BE2C (cell line): Measurements from ENCODE around the gene PCNX4.

Experiments used
- DNase-seq: peaks from one replicate; pipeline ENCODE4 v3.0.0-alpha.2; 2020
- H3K27me3 ChIP-seq: fragments of 250-450 bp; sonication (Bioruptor Pico); 2 replicates; pipeline ENCODE4 v1.5.1; 2020; ENCODE audit warnings: mild to moderate bottlenecking
- H3K36me3 ChIP-seq: fragments of 250-450 bp; sonication (Bioruptor Pico); 2 replicates; pipeline ENCODE4 v1.5.1; 2020; ENCODE audit warnings: mild to moderate bottlenecking
- H3K4me1 ChIP-seq: fragments of 250-450 bp; sonication (Bioruptor Pico); 2 replicates; pipeline ENCODE4 v1.5.1; 2020
- H3K4me3 ChIP-seq: 2 replicates; pipeline ENCODE4 v1.5.1; 2011; ENCODE audit warnings: low read depth, low read length
- H3K9me3 ChIP-seq: fragments of 250-450 bp; sonication (Bioruptor Pico); 2 replicates; pipeline ENCODE4 v1.5.1; 2020
- CTCF ChIP-seq: IDR thresholded peaks from 2 replicates; pipeline ENCODE4 v1.5.1; 2012; ENCODE audit warnings: mild to moderate bottlenecking, low read depth, low read length

PCNX4 gene

GRCh38 chr14:60189923-60190840 is 98.5 kb downstream of the PCNX4 start:
- TF ChIP-seq CTCF = no peak
- H3K27me3 ChIP-seq = no peaks in the 10 kb centered on the region
- no peak overlapping the region for H3K4me3 ChIP-seq
- no peaks in the 10 kb centered on the region for H3K36me3 ChIP-seq
- H3K9me3 ChIP-seq = no peaks in the 10 kb centered on the region
- H3K4me1 ChIP-seq = no peaks in the 10 kb centered on the region; the same call in 1 of the 2 replicates
- no peak for DNase-seq

GRCh38 chr14:60195179-60195810 is 103.6 kb downstream of the PCNX4 start:
- Histone ChIP-seq H3K27me3 (no peaks in the 10 kb centered on the region), H3K4me1 (no peaks in the 10 kb centered on the region), H3K36me3 (no peaks in the 10 kb centered on the region), H3K9me3 (no peaks in the 10 kb centered on the region), H3K4me3 (no peak overlapping the region)
- 0 out of 2 replicates have a peak, but pooled peaks have one; percentile 22 for TF ChIP-seq CTCF
- no peak for DNase-seq

GRCh38 chr14:60196291-60196690 is 104.6 kb downstream of the PCNX4 start:
- no peaks in the 10 kb centered on the region for H3K36me3 ChIP-seq
- DNase-seq = no peak

GRCh38 chr14:60197629-60198303 is 106.0 kb downstream of the PCNX4 start:
- DNase-seq = no peak
- TF ChIP-seq CTCF = no peak
- H3K4me1 ChIP-seq = no peaks in the 10 kb centered on the region

More at GRCh38 chr14:60196291-60196690, 104.6 kb downstream of the PCNX4 start:
- Histone ChIP-seq H3K4me1 (no peaks in the 10 kb centered on the region), H3K27me3 (no peaks in the 10 kb centered on the region), H3K9me3 (no peaks in the 10 kb centered on the region), H3K4me3 (no peak overlapping the region)
- no peak for TF ChIP-seq CTCF

GRCh38 chr14:60199321-60199720 is 107.6 kb downstream of the PCNX4 start:
- no peak for DNase-seq
- H3K4me3 ChIP-seq = no peak overlapping the region
- TF ChIP-seq CTCF = no peak
- H3K36me3 ChIP-seq = no peaks in the 10 kb centered on the region
- H3K9me3 ChIP-seq = no peaks in the 10 kb centered on the region
- H3K4me1 ChIP-seq = peaks cover 3% of the 10 kb centered on the region; the same call in 1 of the 2 replicates
- no peaks in the 10 kb centered on the region for H3K27me3 ChIP-seq

More at GRCh38 chr14:60197629-60198303, 106.0 kb downstream of the PCNX4 start:
- no peaks in the 10 kb centered on the region for H3K9me3 ChIP-seq
- no peaks in the 10 kb centered on the region for H3K36me3 ChIP-seq
- H3K4me3 ChIP-seq = no peak overlapping the region
- H3K27me3 ChIP-seq = no peaks in the 10 kb centered on the region
